CD4-positive, alpha-beta T cell treated with Interferon gamma for 1 hour (primary cell): ENCODE measurements around the gene RNF11.
A peak's percentile ranks its signal among the peaks of the same experiment; 100 is the strongest.

Experiments used
- DNase-seq: peaks from one replicate; pipeline ENCODE4 v3.0.0-alpha.2; 2020

RNF11 gene

GRCh38 chr1:51298322-51298705, 62.2 kb downstream of the RNF11 start:
- no peak for DNase-seq

- DNase-seq, result no peak
These were observed 63.3 kb downstream of the RNF11 start for GRCh38 chr1:51299185-51299885.

- DNase-seq, result no peak
These were observed 64.1 kb downstream of the RNF11 start for GRCh38 chr1:51299981-51300670.

- DNase-seq, result no peak
These were observed 65.2 kb downstream of the RNF11 start for GRCh38 chr1:51301152-51301843.

- DNase-seq, result no peak
These were observed 65.7 kb downstream of the RNF11 start for GRCh38 chr1:51301844-51302162.

- no peak for DNase-seq
These were observed 66.2 kb downstream of the RNF11 start for GRCh38 chr1:51302270-51302669.

- DNase-seq, result no peak
These were observed 66.7 kb downstream of the RNF11 start for GRCh38 chr1:51302746-51303145.

GRCh38 chr1:51303315-51303714, 67.2 kb downstream of the RNF11 start:
- DNase-seq, result no peak

- DNase-seq, result peak; percentile 39
These were observed 67.7 kb downstream of the RNF11 start for GRCh38 chr1:51303751-51304251.

- no peak for DNase-seq
These were observed 68.3 kb downstream of the RNF11 start for GRCh38 chr1:51304360-51304759.

- DNase-seq, result no peak
These were observed 69.3 kb downstream of the RNF11 start for GRCh38 chr1:51305371-51305823.

- no peak for DNase-seq
These were observed 70.9 kb downstream of the RNF11 start for GRCh38 chr1:51306950-51307349.

- no peak for DNase-seq
These were observed 72.6 kb downstream of the RNF11 start for GRCh38 chr1:51308636-51309035.

GRCh38 chr1:51309291-51309690, 73.2 kb downstream of the RNF11 start:
- DNase-seq, result no peak

GRCh38 chr1:51310871-51311613, 75.0 kb downstream of the RNF11 start:
- no peak for DNase-seq

GRCh38 chr1:51311826-51312225, 75.8 kb downstream of the RNF11 start:
- DNase-seq, result no peak

GRCh38 chr1:51312718-51313117, 76.6 kb downstream of the RNF11 start:
- no peak for DNase-seq

- no peak for DNase-seq
These were observed 77.3 kb downstream of the RNF11 start for GRCh38 chr1:51313268-51313852.

GRCh38 chr1:51313961-51314777, 78.1 kb downstream of the RNF11 start:
- DNase-seq, result no peak

- no peak for DNase-seq
These were observed 78.9 kb downstream of the RNF11 start for GRCh38 chr1:51314974-51315373.

- DNase-seq, result no peak
These were observed 80.2 kb downstream of the RNF11 start for GRCh38 chr1:51316113-51316845.
